Ovary (tissue), 3 donors: ENCODE measurements around the gene CACNA1E.

ENCODE experiments used
- EP300 ChIP-seq: sonication (generic); formaldehyde crosslinking; IDR thresholded peaks from one replicate; pipeline ENCODE4 v1.6.1; 2017; ENCODE audit warnings: antibody characterized with exemption
- POLR2A ChIP-seq: fragments of 450-650 bp; IDR thresholded peaks from one replicate; pipeline ENCODE4 v1.6.1; 2017; ENCODE audit warnings: antibody characterized with exemption, mild to moderate bottlenecking, moderate library complexity
- TF ChIP-seq, protein P1 (sequence below), 3 donors: fragments of 450-650 bp in 2 of 3; fragments of 200-600 bp in 1 of 3; IDR thresholded peaks; one replicate each; pipeline versions ENCODE4 v1.5.1 to v1.8.0; 2016 to 2022; ENCODE audit warnings: antibody characterized with exemption in 3 of 3, mild to moderate bottlenecking in 1 of 3
- donor health status: DM: no; HTN: no; CAD: no.

DNA sequence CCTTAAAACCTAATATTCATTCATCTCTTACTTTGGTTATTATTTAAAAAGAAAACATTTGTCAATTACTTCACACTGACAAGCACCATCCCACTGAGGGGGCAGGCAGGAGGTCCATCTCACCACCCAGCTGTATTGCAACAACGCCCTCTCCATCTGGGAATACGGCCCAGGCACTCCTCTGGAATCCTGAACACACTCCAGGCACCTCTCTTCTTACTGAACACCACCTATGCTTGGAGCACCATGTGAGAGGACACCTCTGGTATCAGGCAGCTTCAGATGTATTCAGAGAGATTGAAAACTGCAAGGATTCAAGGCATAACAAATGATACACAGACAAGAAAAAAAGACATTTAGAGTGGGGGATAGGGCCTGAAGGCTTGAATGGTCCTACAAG is 147.1 kb downstream of the CACNA1E start:
- TF ChIP-seq, protein P1, sequence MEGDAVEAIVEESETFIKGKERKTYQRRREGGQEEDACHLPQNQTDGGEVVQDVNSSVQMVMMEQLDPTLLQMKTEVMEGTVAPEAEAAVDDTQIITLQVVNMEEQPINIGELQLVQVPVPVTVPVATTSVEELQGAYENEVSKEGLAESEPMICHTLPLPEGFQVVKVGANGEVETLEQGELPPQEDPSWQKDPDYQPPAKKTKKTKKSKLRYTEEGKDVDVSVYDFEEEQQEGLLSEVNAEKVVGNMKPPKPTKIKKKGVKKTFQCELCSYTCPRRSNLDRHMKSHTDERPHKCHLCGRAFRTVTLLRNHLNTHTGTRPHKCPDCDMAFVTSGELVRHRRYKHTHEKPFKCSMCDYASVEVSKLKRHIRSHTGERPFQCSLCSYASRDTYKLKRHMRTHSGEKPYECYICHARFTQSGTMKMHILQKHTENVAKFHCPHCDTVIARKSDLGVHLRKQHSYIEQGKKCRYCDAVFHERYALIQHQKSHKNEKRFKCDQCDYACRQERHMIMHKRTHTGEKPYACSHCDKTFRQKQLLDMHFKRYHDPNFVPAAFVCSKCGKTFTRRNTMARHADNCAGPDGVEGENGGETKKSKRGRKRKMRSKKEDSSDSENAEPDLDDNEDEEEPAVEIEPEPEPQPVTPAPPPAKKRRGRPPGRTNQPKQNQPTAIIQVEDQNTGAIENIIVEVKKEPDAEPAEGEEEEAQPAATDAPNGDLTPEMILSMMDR (IDR thresholded peaks at IDR 0.05): no peak
- TF ChIP-seq POLR2A: no peak
- no peak for TF ChIP-seq EP300
